Sciatic nerve (tissue), 2 donors: ENCODE measurements around the gene PRPSAP1. TPM values are rescaled to one million over a fixed set of nuclear protein-coding genes. Genes with fewer than 3 reads are reported as not detected.
A peak's percentile ranks its signal among the peaks of the same experiment; 100 is the strongest.

Experiments
- ATAC-seq: fragments of 200-7000 bp; cut with Tn5 transposase; one replicate; pipeline ENCODE4 v1.9.1; 2020; ENCODE audit warnings: mild to moderate bottlenecking, moderate library complexity
- DNase-seq: peaks from one replicate; pipeline ENCODE4 v3.0.0-alpha.2; 2020; ENCODE audit warnings: low spot score
- intact Hi-C: fragments of 100-400 bp; cut with DNase I; formaldehyde crosslinking; loops from one replicate; pipeline ENCODE4 v1.14.2; 2022
- total RNA-seq: library from RNA; stranded (reverse); fragmentation: NEBNext Ultra II Directional; extraction: Animal tissue kit (Norgen Biotek cat#: 25700); gene quantifications from one replicate; pipeline ENCODE4 v1.2.1, GENCODE V29; 2021
- donor health status: DM: no; HTN: no; CAD: no.
- donor health status: DM: no; HTN: no; CAD: no.

The PRPSAP1 gene
- total RNA-seq, 1 donor from 2014 or later = 74.3 TPM

DNA sequence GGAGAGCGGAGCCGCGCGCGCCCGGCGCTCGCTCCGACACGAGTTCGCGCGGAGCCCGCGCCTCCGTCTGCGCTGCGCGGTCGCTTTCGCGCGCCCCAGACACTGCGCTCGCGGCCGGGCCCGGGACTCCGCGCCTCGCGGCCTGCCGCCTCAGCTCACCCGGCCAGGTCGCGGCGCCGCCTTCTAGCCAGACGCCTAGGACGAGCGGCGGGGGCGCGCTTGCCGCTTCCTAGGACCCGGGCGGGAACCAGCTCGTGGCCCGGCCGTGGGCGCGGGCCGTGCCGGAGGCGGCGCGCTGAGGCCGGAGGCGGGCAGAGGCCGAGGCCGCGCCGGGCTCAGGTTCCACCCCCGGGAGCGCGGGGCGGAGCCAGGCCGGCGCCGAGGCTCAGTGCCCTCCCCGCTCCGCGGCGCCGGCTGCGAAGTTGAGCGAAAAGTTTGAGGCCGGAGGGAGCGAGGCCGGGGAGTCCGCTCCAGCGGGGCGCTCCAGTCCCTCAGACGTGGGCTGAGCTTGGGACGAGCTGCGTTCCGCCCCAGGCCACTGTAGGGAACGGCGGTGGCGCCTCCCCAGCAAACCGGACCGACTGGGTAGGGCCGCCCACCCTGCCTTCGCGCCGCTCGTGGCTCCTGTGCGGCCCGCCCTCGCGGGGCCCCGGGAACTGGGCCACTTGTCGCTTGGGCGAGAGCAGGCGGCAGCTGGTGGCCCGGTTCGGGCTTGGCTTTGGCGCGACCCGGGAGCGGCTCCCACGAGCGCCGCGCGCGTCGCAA is 30.7 kb upstream of the PRPSAP1 start, which contains the start of gene SPHK1:
Gene SPHK1 (plus strand): TSS at position 388 of the 765 bp plus-strand sequence. CDS start 1,036 bp downstream, outside the sequence.
- ATAC-seq = peak; percentile 74
- peak; percentile 87 for DNase-seq
- intact Hi-C loops = no loop called here

DNA sequence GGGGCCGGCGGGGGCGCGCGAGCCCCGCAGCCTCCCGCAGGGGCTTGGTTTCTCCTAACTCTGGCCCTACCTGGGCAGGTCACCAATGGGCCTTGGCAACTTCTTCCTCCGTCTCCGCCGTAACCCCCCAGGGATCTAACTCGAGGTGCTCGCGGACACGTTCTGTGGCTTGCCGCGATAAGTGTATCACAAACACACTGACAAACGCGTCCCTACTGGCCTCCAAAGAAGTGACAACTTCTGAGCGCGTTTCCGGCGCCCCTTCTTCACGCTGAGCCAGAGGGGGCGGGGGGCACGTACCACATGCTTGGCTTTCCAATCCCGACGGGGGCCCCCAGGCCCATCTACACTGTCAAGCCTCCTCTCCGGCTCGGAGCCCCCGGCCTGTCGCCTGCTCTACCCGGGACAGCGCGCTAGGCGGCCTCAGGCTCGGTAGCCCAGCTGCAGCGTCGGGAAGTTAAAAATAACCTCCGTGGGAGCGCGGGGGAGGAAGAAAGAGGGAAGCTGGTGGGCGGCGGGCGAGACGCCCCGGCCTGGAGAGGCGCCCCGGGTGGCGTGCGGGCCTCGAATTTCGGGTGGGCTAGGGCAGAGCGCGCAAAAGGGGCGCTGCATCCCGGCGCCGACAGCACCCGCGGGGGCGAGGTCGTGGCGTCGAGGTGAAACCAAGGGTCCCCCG is 30.0 kb upstream of the PRPSAP1 start:
- no peak for DNase-seq
- intact Hi-C loops = no loop called here
- ATAC-seq = peak; percentile 11

DNA sequence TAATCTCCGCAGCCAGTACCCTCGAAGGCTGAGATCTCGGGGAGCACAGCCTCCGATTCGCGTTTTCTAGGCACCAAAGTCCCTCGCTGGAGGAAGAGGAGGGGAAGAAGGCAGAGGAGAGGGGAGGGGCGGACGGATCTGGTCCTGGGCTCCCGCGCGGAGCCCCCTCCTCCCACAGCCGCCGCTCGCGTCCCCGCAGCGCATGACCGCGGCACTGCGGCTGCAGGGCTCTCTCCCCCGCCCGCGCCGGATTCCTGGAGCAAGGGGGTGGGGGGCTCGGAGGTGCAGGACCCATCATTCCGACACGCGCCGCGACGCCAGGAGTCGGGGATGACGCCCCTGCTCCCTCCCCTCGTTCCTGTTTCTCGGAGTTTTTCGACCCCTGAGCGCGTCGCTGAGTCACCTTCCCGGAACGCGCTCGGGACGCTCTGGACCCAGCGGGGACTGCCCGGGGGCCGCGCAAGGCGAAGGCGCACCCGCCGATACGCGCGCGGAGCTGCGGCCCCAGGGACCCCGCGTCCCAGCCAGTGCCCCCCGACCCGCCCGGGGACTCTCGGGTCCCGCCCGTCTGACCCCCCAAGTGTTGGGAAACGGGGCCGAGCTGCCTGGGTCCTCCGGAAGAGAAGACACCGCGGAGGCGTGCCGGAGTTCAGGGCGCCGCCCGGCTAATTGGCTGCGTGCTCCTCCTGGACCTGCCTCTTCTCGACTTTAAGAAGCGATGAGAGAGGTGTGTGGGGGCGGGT is 29.3 kb upstream of the PRPSAP1 start:
- no peak for DNase-seq
- intact Hi-C loops = no loop called here
- peak; percentile 13 for ATAC-seq

DNA sequence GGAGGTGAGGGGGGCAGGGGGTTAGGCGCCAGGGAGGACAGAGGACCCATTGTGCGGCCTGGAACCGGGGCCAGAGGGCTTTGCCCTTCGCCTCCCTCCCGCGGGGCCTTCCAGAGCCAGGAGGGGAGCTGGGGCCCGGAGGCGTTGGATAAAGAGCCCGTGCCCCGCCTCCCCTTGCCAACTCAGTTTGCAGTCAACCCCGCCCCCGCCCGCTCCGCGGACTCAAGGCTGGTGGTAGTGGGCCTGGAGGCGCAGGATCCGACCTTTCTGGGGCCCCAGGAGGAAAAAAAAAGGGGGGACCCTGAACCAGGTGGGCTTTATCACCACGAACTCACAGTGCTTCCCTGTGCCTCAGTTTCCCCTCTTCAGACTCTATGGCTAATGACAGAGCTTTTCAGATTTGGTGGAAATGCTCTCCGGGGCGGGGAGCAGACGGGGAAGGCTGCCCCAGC is 28.7 kb upstream of the PRPSAP1 start:
- intact Hi-C loops = no loop called here
- DNase-seq (peak; percentile 84), ATAC-seq (peak; percentile 24)

DNA sequence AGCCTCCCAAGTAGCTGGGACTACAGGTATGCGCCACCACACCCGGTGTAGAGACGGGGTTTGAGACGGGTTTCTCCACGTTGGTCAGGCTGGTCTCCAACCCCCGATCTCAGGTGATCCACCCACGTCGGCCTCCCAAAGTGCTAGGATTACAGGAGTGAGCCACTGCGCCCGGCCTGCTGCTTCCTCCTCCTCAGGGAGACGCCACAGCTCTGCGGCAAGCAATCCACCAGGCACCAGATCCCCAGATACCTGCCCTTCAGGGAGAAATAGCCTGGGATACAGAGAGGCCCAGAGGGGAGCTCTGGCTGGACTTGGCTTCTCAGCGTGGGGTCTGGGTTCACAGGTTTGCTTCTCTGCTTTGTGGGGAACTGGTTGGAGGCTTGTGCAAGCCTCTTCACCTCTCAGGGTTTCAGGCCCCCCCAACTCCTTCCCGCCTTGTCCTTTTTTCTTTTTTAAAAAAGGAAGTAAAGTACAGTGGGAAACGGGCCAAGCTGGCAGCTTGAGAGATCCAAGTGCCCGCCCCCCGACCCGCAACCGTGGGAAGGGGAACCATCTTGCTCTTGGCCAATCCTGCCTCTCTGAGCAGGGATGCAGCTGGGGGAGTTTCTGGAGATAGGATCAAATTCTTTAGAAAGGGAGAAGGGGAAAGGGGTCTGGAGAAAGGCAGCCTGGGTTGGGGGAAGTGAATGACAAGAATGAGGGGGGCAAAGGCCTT is 28.1 kb upstream of the PRPSAP1 start:
- no peak for DNase-seq
- intact Hi-C loops = no loop called here
- ATAC-seq = peak; percentile 0

DNA sequence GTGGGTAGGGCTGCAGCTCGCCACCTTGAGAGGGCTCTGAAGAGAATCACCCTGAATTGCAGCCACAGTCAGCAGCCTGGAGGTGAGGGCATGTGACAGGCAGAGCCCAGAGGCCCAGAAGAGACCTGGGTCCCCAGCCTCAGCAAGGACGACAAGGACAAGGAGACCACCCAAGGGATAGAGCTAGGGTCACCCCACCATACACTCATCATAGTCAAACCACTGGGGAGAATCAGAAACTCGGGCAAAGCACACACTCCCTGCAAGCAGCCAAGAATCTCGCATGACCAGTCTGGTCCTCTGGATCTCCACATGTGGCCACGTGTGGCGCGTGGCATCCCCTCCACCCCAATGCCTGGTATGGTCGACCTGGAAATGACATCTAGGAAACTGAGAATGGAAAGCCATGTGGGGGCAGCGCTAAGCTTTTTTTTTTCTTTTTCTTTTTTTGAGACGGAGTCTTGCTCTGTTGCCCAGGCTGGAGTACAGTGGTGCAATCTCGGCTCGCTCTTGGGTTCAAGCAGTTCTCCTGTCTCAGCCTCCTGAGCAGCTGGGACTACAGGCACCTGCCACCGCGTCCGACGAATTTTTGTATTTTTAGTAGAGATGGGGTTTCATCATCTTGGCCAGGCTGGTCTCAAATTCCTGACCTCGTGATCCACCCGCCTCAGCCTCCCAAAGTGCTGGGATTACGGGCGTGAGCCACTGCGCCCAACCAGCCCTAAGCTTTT is 26.1 kb upstream of the PRPSAP1 start:
- ATAC-seq (no peak), DNase-seq (no peak)
- intact Hi-C loops = no loop called here

DNA sequence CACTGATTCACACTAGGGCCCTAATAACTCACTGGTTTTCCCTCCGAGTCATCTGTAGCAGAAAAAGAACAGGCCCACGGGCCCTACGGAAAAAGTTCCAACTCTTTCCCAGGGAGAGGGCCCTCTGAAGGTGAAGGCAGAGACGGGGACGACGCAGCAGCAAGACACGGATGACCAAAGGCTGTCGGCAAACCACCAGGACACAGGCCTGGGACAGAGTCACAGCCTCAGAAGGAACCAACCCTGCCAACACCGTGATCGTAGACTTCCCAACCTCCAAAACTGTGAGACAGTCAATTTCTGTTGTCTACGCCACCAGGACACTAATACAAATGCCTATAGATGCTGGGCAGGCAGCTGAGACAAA is 25.5 kb upstream of the PRPSAP1 start:
- intact Hi-C loops = no loop called here
- DNase-seq = no peak
- no peak for ATAC-seq

DNA sequence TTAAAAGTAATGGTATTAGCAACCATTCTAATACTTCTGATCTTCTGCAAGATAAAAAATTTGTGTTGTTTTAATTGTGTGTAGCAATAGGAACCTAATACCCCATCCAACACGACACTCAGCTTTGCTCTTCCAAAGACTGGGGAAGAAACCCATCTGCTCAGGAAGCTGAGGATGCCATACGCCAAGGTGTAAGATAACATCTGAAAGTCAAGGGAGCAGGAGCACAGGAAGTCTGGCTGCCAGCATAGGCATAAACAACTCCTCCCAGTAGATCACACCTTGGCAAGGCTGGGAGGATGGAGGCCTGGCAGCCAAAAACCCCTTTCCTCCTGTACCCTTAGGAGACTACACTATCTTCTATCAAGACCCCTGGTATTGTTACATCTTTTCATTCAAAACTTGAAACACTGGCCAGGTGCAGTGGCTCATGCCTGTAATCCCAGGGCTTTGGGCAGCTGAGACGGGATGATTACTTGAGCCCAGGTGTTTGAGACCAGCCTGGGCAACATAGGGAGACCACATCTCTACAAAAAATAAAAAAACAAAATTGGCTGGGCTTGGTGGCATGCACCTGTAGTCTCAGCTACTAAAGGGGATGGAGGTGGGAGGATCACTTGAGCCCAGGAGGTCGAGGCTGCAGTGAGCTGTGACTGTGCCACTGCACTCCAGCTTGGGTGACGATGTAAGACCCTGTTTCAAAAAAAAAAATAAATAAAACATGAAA is 25.0 kb upstream of the PRPSAP1 start:
- ATAC-seq (no peak), DNase-seq (no peak)
- intact Hi-C loops = no loop called here

DNA sequence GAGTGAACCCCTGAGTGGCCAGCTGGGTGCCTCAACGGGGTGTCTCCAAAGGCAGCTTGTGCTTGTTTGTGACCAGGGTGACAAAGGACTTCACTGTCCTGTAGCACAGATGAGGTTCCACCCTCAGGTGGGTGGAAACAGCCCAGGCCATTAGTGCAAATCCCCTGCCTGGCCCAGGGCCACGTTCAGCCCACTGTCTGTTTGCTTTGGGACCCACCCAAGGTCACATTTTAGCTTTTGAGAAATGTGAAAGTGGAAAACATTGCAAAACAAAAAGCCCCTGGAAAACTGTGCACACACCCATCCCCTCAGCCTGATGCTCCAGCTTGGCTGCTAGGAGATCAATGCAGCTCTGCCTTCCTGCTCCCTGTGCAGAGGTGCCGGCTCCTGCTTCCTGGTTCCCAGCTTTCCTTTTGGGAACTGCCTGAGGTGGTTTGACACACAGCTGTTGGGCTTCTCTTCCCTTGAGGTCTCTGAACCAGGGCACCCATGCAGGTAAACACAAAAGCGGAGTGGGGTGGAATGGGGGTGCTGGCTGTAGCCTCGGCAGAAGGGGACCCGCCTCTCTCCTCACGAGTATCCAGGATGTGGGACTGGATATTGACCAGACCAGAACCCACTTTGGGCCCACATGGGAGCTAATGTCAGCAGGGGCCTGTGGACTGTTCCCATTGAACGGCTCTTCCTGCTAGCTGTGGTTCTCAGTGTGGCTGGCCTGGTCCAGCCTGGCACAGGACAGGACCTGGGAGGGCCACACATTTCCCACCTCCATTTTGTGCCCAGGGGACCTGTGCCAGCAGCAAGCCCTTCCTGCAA is 22.8 kb upstream of the PRPSAP1 start:
- intact Hi-C loops = no loop called here
- ATAC-seq (peak; percentile 87), DNase-seq (no peak)

DNA sequence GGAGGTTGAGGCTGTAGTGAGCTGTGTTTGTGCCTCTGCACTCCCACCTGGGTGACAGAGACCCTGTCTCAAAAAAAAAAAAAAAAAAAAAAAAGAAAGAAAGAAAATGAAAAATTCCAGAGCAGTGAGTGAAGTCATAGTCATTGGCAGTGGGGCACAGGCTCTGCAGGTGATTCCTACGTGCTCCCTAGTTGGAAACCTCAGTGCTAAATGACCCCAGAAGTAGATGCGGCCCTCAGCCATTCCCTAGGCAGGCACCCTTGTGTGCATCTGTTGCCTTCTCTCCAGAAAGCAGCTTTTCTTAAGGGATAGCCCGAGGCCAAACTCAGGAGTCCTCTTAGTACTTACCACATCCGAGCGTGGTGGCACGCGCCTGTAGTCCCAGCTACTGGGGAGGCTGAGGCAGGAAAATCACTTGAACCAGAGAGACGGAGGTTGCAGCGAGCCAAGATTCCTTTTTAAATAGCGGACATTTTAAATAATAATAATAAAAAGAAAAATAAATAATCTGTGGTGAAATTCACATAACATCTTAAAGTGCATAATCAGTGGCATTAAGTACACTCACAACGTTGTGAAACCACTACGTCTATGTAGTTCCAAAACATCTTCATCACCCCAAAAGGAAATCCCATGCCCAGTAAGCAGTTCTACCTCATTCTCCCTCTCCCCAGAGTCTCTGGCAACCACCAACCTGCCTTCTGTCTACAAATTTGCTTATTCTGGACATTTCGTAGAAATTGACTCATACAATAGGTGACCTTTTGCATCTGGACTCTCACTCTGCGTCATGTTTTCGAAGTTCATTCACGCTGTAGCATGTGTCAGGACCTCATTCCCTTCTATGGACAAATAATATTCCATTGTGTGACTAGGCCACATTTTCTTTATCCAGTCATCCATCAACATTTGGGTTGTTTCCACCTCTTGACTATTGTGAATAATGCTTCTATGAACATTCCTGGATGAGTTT is 18.2 kb upstream of the PRPSAP1 start:
- DNase-seq (no peak), ATAC-seq (no peak)
- intact Hi-C loops = no loop called here

DNA sequence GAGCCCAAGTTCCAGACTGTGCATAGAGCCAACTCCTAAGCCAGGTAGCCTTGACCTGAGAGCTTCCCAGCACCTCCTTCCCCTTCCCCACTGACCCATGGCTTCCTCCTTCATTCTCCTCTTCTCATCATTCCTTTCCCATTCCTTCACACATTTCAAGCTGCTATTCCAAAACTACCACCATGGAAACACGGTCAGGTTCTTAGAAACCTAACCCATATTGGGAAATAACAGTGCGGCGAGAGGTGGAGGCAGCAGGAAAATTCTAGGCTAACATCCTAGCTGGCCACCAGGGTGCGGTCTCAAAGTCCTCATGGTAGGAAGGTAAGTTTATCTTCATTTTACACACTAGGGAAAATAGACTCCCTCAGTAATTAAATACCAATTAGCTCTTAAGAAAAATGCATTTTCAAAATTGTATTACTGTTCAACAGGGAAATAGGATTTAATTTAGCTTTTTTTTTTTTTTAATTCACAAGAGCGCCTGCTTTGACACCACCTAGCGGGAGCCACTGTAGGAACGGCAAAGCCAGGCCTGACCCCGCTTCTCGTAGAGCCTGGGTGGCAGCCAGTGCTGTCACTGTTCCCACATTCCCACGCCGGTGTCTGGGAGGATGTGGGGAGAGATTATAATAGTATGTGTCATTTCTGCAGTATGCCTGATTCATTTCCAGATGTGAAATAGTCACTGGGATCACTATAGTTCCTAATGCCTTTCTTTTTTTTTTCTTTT is 16.7 kb upstream of the PRPSAP1 start:
- DNase-seq = peak; percentile 84
- intact Hi-C loops = no loop called here

DNA sequence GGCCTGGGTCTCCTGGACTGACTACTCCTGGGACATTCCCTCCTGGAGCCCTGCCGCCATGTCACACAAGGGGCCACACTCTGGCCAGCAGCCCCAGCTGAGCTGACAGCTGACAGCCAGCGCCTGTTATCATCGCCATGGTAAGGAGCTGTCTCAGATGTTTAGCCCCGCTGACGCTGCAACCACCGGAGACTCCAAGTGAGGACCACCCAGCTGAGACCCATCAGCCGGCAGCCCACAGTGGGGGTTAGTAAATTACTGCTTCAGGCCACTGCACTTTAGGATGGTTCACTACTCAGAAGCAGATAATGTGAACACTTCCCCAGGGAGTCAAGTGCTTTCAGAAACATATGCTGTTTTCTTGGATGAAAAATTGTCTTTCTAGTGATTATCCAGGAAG is 16.1 kb upstream of the PRPSAP1 start:
- ATAC-seq (peak; percentile 5), DNase-seq (no peak)
- intact Hi-C loops = no loop called here

More for the DNA sequence above, 16.7 kb upstream of the PRPSAP1 start:
- peak; percentile 89 for ATAC-seq

DNA sequence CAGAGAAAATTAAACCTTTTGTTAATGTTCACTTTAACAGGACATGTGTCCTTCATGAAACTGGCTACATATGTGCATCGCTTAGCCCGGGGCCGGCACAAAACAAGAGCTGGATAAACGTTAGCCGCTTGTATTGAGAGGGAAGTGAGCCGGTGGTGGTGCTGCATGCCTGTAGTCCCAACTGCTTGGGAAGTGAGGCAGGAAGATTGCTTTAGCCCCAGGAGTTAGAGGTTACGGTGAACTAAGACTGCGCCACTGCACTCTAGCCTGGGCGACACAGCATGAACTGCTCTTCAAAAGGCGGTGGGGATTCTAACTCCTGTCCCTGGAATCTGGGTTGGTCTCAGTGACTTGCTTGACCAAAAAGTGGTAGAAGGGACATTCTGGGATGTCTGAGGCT is 15.7 kb upstream of the PRPSAP1 start:
- ATAC-seq (no peak), DNase-seq (no peak)
- intact Hi-C loops = no loop called here

DNA sequence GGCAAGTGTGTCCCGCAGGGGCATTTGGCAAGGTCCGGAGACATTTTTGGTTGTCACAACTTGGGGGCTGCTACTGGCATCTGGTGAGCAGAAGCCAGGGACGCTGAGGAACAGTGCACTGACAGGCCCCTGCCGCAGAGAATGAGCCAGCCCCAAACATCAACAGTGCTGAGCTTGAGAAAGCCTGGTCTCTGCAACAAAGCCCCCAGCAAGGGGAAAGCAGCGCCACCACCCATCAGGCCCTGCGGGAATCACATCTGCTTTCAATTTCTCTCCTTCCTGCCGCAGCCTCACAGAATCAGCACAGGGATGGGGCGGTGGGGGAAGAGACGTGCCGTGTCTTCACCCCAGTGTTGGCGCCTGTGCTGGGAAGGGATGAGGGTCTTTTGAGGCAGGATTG is 14.8 kb upstream of the PRPSAP1 start:
- DNase-seq (no peak), ATAC-seq (peak; percentile 52)
- intact Hi-C loops = no loop called here

DNA sequence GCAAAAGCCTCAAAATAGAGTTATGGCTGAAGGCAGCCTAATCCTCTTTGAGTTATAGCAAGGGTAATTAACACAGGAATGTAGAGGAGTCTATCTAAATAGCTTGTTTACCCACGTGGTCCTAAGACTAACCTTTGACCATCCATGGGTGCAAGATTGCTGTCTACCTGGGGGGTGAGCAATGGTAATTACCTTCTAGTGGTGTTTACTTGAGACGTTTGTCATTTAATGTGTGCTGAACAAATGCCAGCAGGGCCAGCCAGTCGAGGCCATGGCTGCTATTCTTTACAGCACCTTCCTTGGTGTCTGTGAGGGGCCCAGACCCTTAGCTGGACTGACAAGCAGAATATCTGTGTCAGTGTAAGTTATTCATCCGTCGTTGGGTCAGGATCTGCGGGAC is 13.9 kb upstream of the PRPSAP1 start:
- DNase-seq (no peak), ATAC-seq (no peak)
- intact Hi-C loops = no loop called here
